PFSK-1 (cell line): ENCODE measurements around the gene LINC01488.

Experiments used
- FOXP2 ChIP-seq: optimal IDR thresholded peaks from 2 replicates; pipeline ENCODE3; 2011; ENCODE audit warnings: borderline replicate concordance, control low read depth, inconsistent platforms; ENCODE audit not compliant: insufficient read depth; ENCODE audit errors: extremely low read length, extremely low read depth
- POLR2AphosphoS5 ChIP-seq: IDR thresholded peaks from 2 replicates; pipeline ENCODE4 v1.6.1; 2012; ENCODE audit warnings: low read depth, mild to moderate bottlenecking, control low read depth, low read length, moderate library complexity
- REST ChIP-seq, 2 experiments: IDR thresholded peaks; 2 replicates each; pipeline versions ENCODE4 v1.6.1 to v1.8.0; 2011 to 2012; ENCODE audit warnings: low read depth in 2 of 2, low read length in 2 of 2, control low read depth in 1 of 2, inconsistent platforms in 1 of 2, mild to moderate bottlenecking in 1 of 2, moderate library complexity in 1 of 2; ENCODE audit not compliant: insufficient read depth in 1 of 2
- SIN3A ChIP-seq: IDR thresholded peaks from 2 replicates; pipeline ENCODE4 v1.6.1; 2012; ENCODE audit warnings: mild to moderate bottlenecking, low read length, moderate library complexity, borderline replicate concordance; ENCODE audit not compliant: insufficient read depth
- TAF1 ChIP-seq: IDR thresholded peaks from 2 replicates; pipeline ENCODE4 v1.6.1; 2012; ENCODE audit warnings: low read length, control low read depth, borderline replicate concordance; ENCODE audit not compliant: insufficient read depth

Gene LINC01488

DNA sequence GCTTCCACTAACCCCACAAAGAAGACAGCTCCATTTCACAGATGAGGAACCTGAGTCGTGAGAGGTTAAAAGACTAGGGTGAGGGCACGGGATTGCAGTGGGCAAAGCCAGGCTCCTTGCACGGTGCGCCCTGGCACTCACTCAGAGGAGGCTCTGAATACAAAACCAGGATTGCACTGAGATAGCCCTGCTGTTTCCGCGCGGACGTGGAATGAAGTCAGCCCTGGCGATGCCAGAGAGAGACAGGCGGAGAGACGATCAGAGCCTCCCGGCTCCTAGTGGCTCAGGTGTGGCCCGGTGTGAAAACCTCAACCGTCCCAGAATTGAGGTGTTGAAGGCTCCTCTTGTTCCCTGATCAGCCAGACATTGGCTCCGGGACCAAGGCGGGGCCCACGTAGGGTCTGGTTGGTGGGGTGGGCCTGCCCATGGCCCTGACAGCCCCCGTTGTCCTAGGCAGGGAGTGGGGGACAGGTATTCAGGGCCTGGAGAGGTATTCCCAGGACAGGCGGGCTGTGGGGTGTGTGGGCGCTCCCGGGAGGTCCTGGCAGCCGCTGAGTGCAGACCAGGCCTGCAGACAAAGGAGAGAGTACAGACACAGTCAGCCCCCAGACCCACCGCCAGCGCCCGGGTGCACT lies 43.1 kb upstream of the LINC01488 start:
- TF ChIP-seq REST (IDR thresholded peaks at IDR 0.05; ENCODE audit: insufficient read depth in 1 of 2, low read depth in 2 of 2, low read length in 2 of 2) (no peak), SIN3A (no peak), FOXP2 (no peak), TAF1 (no peak), POLR2AphosphoS5 (no peak)

GRCh38 chr11:69439127-69439526 lies 42.3 kb upstream of the LINC01488 start:
- TF ChIP-seq SIN3A (no peak), FOXP2 (no peak), TAF1 (no peak), POLR2AphosphoS5 (no peak), REST (IDR thresholded peaks at IDR 0.05; ENCODE audit: insufficient read depth in 1 of 2, low read depth in 2 of 2, low read length in 2 of 2) (no peak)

DNA sequence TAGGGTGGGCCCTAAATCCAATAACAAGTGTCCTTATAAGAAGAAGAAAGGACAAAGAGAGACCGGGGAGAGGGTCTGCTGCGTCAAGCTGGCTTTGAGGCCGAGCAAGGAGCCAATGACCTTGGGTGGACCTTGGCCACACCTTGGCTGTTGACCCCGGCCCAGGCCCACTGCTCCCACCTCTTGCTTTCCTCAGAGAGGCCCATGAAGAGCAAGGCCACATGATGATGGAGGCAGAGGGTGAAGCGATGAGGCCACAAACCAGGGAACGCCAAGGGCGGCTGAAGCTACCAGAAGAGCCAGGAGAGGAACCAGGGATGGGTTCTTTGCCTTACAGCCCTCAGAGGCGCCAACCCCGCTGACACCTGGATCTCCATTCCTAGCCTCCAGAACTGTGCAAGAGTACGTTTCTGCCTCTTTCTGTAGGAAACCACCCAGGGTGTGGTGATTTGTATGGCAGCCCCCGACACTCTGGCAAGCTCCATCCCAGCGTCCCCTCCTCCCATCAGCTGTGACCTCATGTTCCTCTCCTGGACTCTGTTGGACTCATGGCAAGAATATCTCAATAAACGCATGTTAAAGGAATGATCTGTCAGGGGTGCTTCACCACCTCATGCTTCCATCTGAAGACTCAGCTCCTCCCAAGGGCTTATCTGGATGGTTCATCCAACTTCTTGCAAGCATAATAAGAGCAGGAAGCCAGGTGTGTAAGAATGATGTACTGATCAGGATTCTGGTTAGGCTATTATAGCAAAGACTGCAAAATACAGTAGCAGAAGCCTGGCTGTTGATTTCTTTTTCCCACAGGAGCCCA lies 41.6 kb upstream of the LINC01488 start:
- no peak for TF ChIP-seq TAF1
- TF ChIP-seq FOXP2: no peak
- no peak for TF ChIP-seq REST (IDR thresholded peaks at IDR 0.05; ENCODE audit: insufficient read depth in 1 of 2, low read depth in 2 of 2, low read length in 2 of 2)
- no peak for TF ChIP-seq POLR2AphosphoS5
- no peak for TF ChIP-seq SIN3A

GRCh38 chr11:69440876-69441275 lies 40.6 kb upstream of the LINC01488 start:
- no peak for TF ChIP-seq SIN3A
- no peak for TF ChIP-seq TAF1
- TF ChIP-seq POLR2AphosphoS5: no peak
- no peak for TF ChIP-seq REST (IDR thresholded peaks at IDR 0.05; ENCODE audit: insufficient read depth in 1 of 2, low read depth in 2 of 2, low read length in 2 of 2)
- TF ChIP-seq FOXP2: no peak
